Measurements from ENCODE around the gene OR2D3. TPM values are rescaled to one million over a fixed set of nuclear protein-coding genes. Genes with fewer than 3 reads are reported as not detected.

The OR2D3 gene
- total and polyA plus RNA-seq, 9 of the 15 experiments (the other 6 are each of a cell fraction or from before 2014, with no cell fraction given): 0.42 TPM; not detected in 8

DNA sequence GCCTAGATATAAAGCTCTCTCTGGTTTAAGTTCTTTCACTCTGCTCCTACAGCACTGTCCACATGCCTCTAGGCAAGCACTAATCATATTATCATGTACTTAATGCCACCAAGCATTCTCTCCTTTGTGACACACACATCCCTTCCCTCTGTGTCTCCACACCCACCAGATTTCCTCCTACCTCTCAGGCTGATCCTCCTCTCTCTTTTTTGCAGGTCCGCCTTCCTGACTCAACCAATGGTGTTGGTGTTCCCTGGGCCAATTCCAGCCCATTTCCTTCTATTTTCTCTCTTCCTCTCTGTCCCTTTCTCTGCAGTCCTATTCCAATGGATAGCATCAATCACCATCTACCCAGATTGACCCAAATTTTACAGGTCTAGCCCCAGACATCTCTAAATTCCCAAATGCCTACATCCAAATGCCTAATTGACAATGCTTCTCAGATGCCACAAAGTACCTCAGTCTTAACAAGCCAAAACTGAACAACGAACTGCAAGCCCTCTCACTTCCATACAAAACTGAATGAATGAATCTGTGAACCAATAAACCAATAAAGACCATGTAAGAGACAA is 4.9 kb downstream of the OR2D3 start (continued):
- TF ChIP-seq BRD9 (IDR thresholded peaks at IDR 0.05; ENCODE audit: low read depth, partially characterized antibody): peak; percentile 55
- 0 out of 4 replicates have a peak, but pooled peaks of 1 of the 2 experiments have one; percentile 48 for TF ChIP-seq TRIM24 (IDR thresholded peaks at IDR 0.05)
- TF ChIP-seq, protein P1, sequence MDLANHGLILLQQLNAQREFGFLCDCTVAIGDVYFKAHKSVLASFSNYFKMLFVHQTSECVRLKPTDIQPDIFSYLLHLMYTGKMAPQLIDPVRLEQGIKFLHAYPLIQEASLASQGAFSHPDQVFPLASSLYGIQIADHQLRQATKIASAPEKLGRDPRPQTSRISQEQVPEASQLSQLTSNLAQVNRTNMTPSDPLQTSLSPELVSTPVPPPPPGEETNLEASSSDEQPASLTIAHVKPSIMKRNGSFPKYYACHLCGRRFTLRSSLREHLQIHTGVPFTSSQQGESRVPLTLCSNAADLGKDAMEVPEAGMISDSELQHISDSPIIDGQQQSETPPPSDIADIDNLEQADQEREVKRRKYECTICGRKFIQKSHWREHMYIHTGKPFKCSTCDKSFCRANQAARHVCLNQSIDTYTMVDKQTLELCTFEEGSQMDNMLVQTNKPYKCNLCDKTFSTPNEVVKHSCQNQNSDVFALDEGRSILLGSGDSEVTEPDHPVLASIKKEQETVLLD (IDR thresholded peaks at IDR 0.05): no peak
- TF ChIP-seq MIER1 (IDR thresholded peaks at IDR 0.05; ENCODE audit: low read depth): 0 out of 2 replicates have a peak, but pooled peaks have one; percentile 53
- no peak for TF ChIP-seq SNRNP70 (optimal IDR thresholded peaks at IDR 0.05; ENCODE audit: low read depth, low read length)
- TF ChIP-seq ZNF589 (CRISPR knock-in tag; IDR thresholded peaks at IDR 0.05; ENCODE audit: low read depth): peak; percentile 12; the same call in 1 of the 2 replicates
- 0 out of 2 replicates have a peak, but pooled peaks have one; percentile 49 for TF ChIP-seq NR1H2 (CRISPR knock-in tag; IDR thresholded peaks at IDR 0.05)
- TF ChIP-seq HDAC2 (IDR thresholded peaks at IDR 0.05): 0 out of 2 replicates have a peak, but pooled peaks have one; percentile 11
- TF ChIP-seq ZBTB9 (CRISPR knock-in tag; IDR thresholded peaks at IDR 0.05): 0 out of 2 replicates have a peak, but pooled peaks have one; percentile 19
- TF ChIP-seq SMARCA5 (IDR thresholded peaks at IDR 0.05): peak; percentile 50; the same call in 1 of the 2 replicates
- TF ChIP-seq KLF6 (CRISPR knock-in tag; IDR thresholded peaks at IDR 0.05; ENCODE audit: borderline replicate concordance): 0 out of 2 replicates have a peak, but pooled peaks have one; percentile 14
- TF ChIP-seq OTX1 (CRISPR knock-in tag; IDR thresholded peaks at IDR 0.05): no peak
- TF ChIP-seq BACH1 (tag; IDR thresholded peaks at IDR 0.05): 0 out of 2 replicates have a peak, but pooled peaks have one; percentile 18
- TF ChIP-seq SMAD2 (IDR thresholded peaks at IDR 0.05; ENCODE audit: low read depth, low read length): no peak
- no peak for TF ChIP-seq U2AF1 (optimal IDR thresholded peaks at IDR 0.05; ENCODE audit: low read depth, low read length)
- peak in 1 of 2 experiments; percentile 40; a peak in 1 of 4 replicates for TF ChIP-seq KDM1A (IDR thresholded peaks at IDR 0.05)
- TF ChIP-seq SREBF1 (IDR thresholded peaks at IDR 0.05; ENCODE audit: borderline replicate concordance, low read depth, low read length): no peak
- TF ChIP-seq GMEB1 (CRISPR knock-in tag; IDR thresholded peaks at IDR 0.05): no peak
- no peak for TF ChIP-seq RUNX1 (IDR thresholded peaks at IDR 0.05; ENCODE audit: low read depth)
- 0 out of 2 replicates have a peak, but pooled peaks have one; percentile 20 for TF ChIP-seq SMAD4 (CRISPR knock-in tag; conservative IDR thresholded peaks at IDR 0.05)
- no peak for TF ChIP-seq ZNF717 (CRISPR knock-in tag; IDR thresholded peaks at IDR 0.05)
- TF ChIP-seq EGR1 (conservative IDR thresholded peaks at IDR 0.05): peak; percentile 67
- TF ChIP-seq GTF2A2 (tag; IDR thresholded peaks at IDR 0.05): no peak
- TF ChIP-seq E2F3 (CRISPR knock-in tag; IDR thresholded peaks at IDR 0.05): no peak
- TF ChIP-seq TOE1 (IDR thresholded peaks at IDR 0.05; ENCODE audit: borderline replicate concordance): no peak
- no peak for TF ChIP-seq TOE1 (CRISPR knock-in tag; IDR thresholded peaks at IDR 0.05; ENCODE audit: borderline replicate concordance, low read depth)
- peak; percentile 11 for TF ChIP-seq PHF20 (IDR thresholded peaks at IDR 0.05; ENCODE audit: partially characterized antibody)
- no peak for TF ChIP-seq NR2F6 (CRISPR knock-in tag; IDR thresholded peaks at IDR 0.05)
